Activated B cell treated with CpG ODN at 0.5 μM for 24 hours (primary cell): Measurements from ENCODE around the gene LAYN. TPM values are rescaled to one million over a fixed set of nuclear protein-coding genes. Genes with fewer than 3 reads are reported as not detected.
A peak's percentile ranks its signal among the peaks of the same experiment; 100 is the strongest.

Experiments
- ATAC-seq: fragments of 200-7000 bp; cut with Tn5 transposase; one replicate; pipeline ENCODE4 v1.10.0; 2021; ENCODE audit warnings: low read depth, mild to moderate bottlenecking, moderate library complexity
- CTCF ChIA-PET: fragments of 350-600 bp; sonication (Branson Sonifier 250); formaldehyde crosslinking; loops from one replicate; lab custom pipeline; 2021; ENCODE audit warnings: antibody characterized with exemption; lab: Charles Lee
- POLR2A ChIA-PET: fragments of 350-600 bp; sonication (Branson Sonifier 250); formaldehyde crosslinking; loops from one replicate; lab custom pipeline; 2021; ENCODE audit warnings: antibody characterized with exemption; lab: Charles Lee
- DNase-seq: peaks from one replicate; pipeline ENCODE4 v3.0.0; 2022
- H3K27ac Mint-ChIP-seq: one replicate; pipeline ENCODE4 v1.8.0; 2020; ENCODE audit warnings: mixed read lengths
- H3K27me3 Mint-ChIP-seq: one replicate; pipeline ENCODE4 v1.8.0; 2021; ENCODE audit warnings: mixed read lengths
- H3K36me3 Mint-ChIP-seq: one replicate; pipeline ENCODE4 v1.8.0; 2021; ENCODE audit warnings: low read depth, mixed read lengths
- H3K4me1 Mint-ChIP-seq: one replicate; pipeline ENCODE4 v1.8.0; 2021; ENCODE audit warnings: mixed read lengths
- H3K4me3 Mint-ChIP-seq: one replicate; pipeline ENCODE4 v1.8.0; 2020; ENCODE audit warnings: mild to moderate bottlenecking, mixed read lengths
- H3K9me3 Mint-ChIP-seq: one replicate; pipeline ENCODE4 v1.8.0; 2020; ENCODE audit warnings: mixed read lengths
- CTCF ChIP-seq: fragments of 200-600 bp; IDR thresholded peaks from one replicate; pipeline ENCODE4 v1.8.0; 2022; ENCODE audit warnings: antibody characterized with exemption, mild to moderate bottlenecking
- intact Hi-C: fragments of 100-400 bp; cut with micrococcal nuclease; formaldehyde crosslinking; loops from one replicate; pipeline ENCODE4 v1.15.1; 2024
- total RNA-seq: library from RNA; stranded (reverse); gene quantifications from 2 replicates; pipeline ENCODE4 v1.2.3, GENCODE V29; 2022

LAYN gene
- total RNA-seq, 1 donor from 2014 or later, result not detected

- Mint-ChIP-seq H3K4me3 (no peak overlapping the region), H3K9me3 (no peaks in the 10 kb centered on the region), H3K27me3 (peaks cover 7% of the 10 kb centered on the region), H3K4me1 (peaks cover 2% of the 10 kb centered on the region), H3K36me3 (no peaks in the 10 kb centered on the region), H3K27ac (no peak overlapping the region)
- DNase-seq (no peak), ATAC-seq (no peak)
- intact Hi-C loops, result no loop called here
- TF ChIP-seq CTCF, result no peak
- ChIA-PET POLR2A (no interaction called here), CTCF (no interaction called here)
Observed at GRCh38 chr11:111573821-111574249, 33.3 kb downstream of the LAYN start.

- H3K27me3 Mint-ChIP-seq, result peaks cover 7% of the 10 kb centered on the region
- POLR2A ChIA-PET, result no interaction called here
- peaks cover 2% of the 10 kb centered on the region for H3K4me1 Mint-ChIP-seq
- CTCF ChIA-PET, result no interaction called here
- no peak overlapping the region for H3K27ac Mint-ChIP-seq
- H3K9me3 Mint-ChIP-seq, result no peaks in the 10 kb centered on the region
- H3K36me3 Mint-ChIP-seq, result no peaks in the 10 kb centered on the region
- no peak for TF ChIP-seq CTCF
- DNase-seq (no peak), ATAC-seq (no peak)
- intact Hi-C loops, result no loop called here
- peak overlapping the region; percentile 33 for H3K4me3 Mint-ChIP-seq
Observed at GRCh38 chr11:111574373-111575225, 34.1 kb downstream of the LAYN start.

DNA sequence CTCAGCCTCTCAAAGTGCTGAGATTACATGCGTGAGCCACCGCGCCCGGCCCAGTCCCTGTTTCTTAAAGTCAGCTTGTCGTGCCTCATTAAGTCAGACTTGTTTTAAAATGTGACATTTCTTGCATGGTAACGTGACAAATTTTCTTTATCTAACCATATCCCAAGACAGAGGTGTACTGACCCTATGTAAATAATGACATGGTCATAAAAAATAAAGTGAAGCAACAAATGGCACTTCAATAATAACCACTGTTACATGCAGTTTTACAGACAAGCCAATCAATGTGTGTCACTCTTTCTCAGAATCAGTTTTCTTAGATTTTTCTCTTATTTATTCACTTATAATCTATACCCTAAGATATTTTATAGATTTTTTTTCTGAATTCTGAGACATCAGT, 35.2 kb downstream of the LAYN start:
- no peak for TF ChIP-seq CTCF
- DNase-seq, result no peak
- intact Hi-C loops, result no loop called here
- Mint-ChIP-seq H3K4me3 (no peak overlapping the region), H3K36me3 (no peaks in the 10 kb centered on the region), H3K27me3 (peaks cover 7% of the 10 kb centered on the region), H3K27ac (no peak overlapping the region), H3K9me3 (no peaks in the 10 kb centered on the region), H3K4me1 (peaks cover 2% of the 10 kb centered on the region)
- ChIA-PET CTCF (no interaction called here), POLR2A (no interaction called here)
- ATAC-seq, result no peak

DNA sequence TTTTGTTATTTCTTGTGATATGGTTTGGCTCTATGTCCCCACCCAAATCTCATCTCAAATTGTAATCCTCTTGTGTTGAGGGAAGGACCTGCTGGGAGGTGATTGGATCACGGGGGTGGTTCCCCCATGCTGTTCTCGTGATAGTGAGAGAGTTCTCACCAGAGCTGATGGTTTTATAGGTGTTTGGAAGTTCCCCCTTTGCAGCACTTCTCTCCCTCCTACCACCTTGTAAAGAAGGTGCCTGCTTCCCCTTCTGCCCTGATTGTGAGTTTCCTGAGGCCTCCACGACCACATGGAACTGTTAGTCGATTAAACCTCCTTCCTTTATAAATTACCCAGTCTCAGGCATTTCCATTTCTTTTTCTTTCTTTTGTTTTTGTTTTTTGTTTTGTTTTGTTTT, 37.3 kb downstream of the LAYN start:
- no peaks in the 10 kb centered on the region for H3K36me3 Mint-ChIP-seq
- no peak overlapping the region for H3K27ac Mint-ChIP-seq
- CTCF ChIA-PET, result no interaction called here
- H3K4me1 Mint-ChIP-seq, result peaks cover 2% of the 10 kb centered on the region
- intact Hi-C loops, result no loop called here
- POLR2A ChIA-PET, result no interaction called here
- no peaks in the 10 kb centered on the region for H3K27me3 Mint-ChIP-seq
- DNase-seq (no peak), ATAC-seq (no peak)
- no peak for TF ChIP-seq CTCF
- H3K9me3 Mint-ChIP-seq, result no peaks in the 10 kb centered on the region
- H3K4me3 Mint-ChIP-seq, result no peak overlapping the region

GRCh38 chr11:111581341-111581740, 40.8 kb downstream of the LAYN start:
- no peak for TF ChIP-seq CTCF
- intact Hi-C loops, result no loop called here
- DNase-seq (no peak), ATAC-seq (no peak)
- ChIA-PET CTCF (no interaction called here), POLR2A (no interaction called here)
- H3K4me1 Mint-ChIP-seq, result peaks cover under 1% of the 10 kb centered on the region
- H3K27ac Mint-ChIP-seq, result no peak overlapping the region
- H3K36me3 Mint-ChIP-seq, result no peaks in the 10 kb centered on the region
- no peaks in the 10 kb centered on the region for H3K9me3 Mint-ChIP-seq
- H3K27me3 Mint-ChIP-seq, result no peaks in the 10 kb centered on the region
- H3K4me3 Mint-ChIP-seq, result no peak overlapping the region
